ENCODE data around the gene JARID2. TPM values are rescaled to one million over a fixed set of nuclear protein-coding genes. Genes with fewer than 3 reads are reported as not detected.

JARID2 gene
- total RNA-seq, 1 donor from 2014 or later: 17.9 TPM

DNA sequence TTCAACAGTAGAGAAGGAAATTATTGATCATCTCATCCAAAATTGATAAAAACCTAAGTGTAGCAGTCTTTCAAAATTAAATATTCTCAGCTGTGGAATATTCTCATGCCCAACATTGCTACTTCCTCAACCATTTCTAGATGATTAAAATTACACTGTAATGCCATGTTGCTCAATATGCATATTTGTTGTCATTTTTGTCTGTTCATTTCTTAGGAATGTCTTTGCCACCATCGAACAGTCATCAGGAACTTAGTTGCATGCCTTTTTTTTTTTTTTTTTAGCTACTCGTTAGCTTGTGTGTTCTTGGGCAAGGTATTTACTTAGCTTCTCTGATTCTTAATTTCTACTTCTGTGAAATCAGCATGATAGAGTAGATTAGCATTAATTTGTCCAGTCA lies 228.3 kb downstream of the JARID2 start:
- Histone ChIP-seq H3K36me3 (peaks cover 0 to 4% of the 10 kb centered on the region in 2 donors), H3K27ac (no peak overlapping the region), H3K4me3 (no peak overlapping the region), H3K27me3 (no peaks in the 10 kb centered on the region), H3K9me3 (no peaks in the 10 kb centered on the region), H3K4me1 (peaks cover 13% of the 10 kb centered on the region)
- no peak for DNase-seq (ENCODE audit: extremely low spot score in 2 of 2)
- intact Hi-C loops (cut with DNase I): no loop called here
- TF ChIP-seq POLR2AphosphoS5 (IDR thresholded peaks at IDR 0.05; ENCODE audit: insufficient read depth in 1 of 2, low read depth in 1 of 2) (no peak), POLR2A (IDR thresholded peaks at IDR 0.05) (no peak)
- TF ChIP-seq, protein P1, sequence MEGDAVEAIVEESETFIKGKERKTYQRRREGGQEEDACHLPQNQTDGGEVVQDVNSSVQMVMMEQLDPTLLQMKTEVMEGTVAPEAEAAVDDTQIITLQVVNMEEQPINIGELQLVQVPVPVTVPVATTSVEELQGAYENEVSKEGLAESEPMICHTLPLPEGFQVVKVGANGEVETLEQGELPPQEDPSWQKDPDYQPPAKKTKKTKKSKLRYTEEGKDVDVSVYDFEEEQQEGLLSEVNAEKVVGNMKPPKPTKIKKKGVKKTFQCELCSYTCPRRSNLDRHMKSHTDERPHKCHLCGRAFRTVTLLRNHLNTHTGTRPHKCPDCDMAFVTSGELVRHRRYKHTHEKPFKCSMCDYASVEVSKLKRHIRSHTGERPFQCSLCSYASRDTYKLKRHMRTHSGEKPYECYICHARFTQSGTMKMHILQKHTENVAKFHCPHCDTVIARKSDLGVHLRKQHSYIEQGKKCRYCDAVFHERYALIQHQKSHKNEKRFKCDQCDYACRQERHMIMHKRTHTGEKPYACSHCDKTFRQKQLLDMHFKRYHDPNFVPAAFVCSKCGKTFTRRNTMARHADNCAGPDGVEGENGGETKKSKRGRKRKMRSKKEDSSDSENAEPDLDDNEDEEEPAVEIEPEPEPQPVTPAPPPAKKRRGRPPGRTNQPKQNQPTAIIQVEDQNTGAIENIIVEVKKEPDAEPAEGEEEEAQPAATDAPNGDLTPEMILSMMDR (IDR thresholded peaks at IDR 0.05): no peak

DNA sequence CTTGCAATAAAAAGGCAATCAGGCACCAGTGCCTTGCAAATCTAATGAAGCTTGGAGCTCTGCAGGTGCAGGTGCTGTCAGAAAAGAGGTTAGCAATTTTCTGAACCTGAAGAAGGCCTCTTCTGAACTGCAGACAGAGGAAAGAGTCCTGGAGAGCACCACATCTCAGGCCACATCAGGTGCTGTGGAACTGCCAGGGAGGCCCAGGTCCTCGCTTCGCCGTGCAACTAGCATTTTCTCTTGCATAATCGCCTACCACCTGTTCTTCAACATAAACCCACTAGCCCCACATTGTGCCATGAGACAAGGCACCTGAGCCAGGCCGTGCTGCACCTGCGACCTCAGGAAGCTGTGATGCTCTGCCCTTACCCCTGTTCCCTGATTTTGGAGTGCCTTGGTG lies 229.4 kb downstream of the JARID2 start:
- H3K4me3 ChIP-seq: no peak overlapping the region
- peaks cover 0 to 3% of the 10 kb centered on the region in 2 donors for H3K36me3 ChIP-seq
- H3K4me1 ChIP-seq: peaks cover 22% of the 10 kb centered on the region
- TF ChIP-seq POLR2AphosphoS5 (IDR thresholded peaks at IDR 0.05; ENCODE audit: insufficient read depth in 1 of 2, low read depth in 1 of 2): no peak
- TF ChIP-seq, protein P1 (IDR thresholded peaks at IDR 0.05): no peak
- no peak for TF ChIP-seq POLR2A (IDR thresholded peaks at IDR 0.05)
- DNase-seq (ENCODE audit: extremely low spot score in 2 of 2): peak in 1 of 2 donors; percentile 65
- H3K27me3 ChIP-seq: no peaks in the 10 kb centered on the region
- intact Hi-C loops (cut with DNase I): no loop called here
- no peak overlapping the region for H3K27ac ChIP-seq
- H3K9me3 ChIP-seq: no peaks in the 10 kb centered on the region

DNA sequence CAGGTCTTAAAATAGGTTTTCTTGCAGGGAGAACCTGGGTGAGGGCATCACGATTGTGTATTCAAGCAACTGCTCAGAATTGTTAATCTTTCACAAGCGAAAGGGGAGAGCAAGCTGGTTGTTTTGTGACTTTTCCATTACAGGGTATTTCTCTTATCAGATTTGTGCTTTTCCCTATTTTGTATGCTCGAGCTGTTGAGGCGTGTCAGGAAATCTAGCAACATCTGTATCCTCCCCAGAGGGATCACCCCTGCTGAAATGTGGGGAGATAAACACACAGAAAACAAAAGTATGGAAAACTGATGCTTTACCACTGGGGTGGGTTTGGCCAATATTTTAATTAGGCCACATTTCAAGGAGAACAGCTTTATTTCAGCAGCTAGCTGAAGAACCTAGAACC lies 230.0 kb downstream of the JARID2 start:
- intact Hi-C loops (cut with DNase I): no loop called here
- peaks cover 22% of the 10 kb centered on the region for H3K4me1 ChIP-seq
- no peak overlapping the region for H3K4me3 ChIP-seq
- no peaks in the 10 kb centered on the region for H3K9me3 ChIP-seq
- no peaks in the 10 kb centered on the region for H3K27me3 ChIP-seq
- TF ChIP-seq, protein P1 (IDR thresholded peaks at IDR 0.05): no peak
- no peak for TF ChIP-seq POLR2A (IDR thresholded peaks at IDR 0.05)
- no peak for TF ChIP-seq POLR2AphosphoS5 (IDR thresholded peaks at IDR 0.05; ENCODE audit: insufficient read depth in 1 of 2, low read depth in 1 of 2)
- H3K27ac ChIP-seq: no peak overlapping the region
- DNase-seq (ENCODE audit: extremely low spot score in 2 of 2): peak in 1 of 2 donors; percentile 40
- no peaks in the 10 kb centered on the region for H3K36me3 ChIP-seq

DNA sequence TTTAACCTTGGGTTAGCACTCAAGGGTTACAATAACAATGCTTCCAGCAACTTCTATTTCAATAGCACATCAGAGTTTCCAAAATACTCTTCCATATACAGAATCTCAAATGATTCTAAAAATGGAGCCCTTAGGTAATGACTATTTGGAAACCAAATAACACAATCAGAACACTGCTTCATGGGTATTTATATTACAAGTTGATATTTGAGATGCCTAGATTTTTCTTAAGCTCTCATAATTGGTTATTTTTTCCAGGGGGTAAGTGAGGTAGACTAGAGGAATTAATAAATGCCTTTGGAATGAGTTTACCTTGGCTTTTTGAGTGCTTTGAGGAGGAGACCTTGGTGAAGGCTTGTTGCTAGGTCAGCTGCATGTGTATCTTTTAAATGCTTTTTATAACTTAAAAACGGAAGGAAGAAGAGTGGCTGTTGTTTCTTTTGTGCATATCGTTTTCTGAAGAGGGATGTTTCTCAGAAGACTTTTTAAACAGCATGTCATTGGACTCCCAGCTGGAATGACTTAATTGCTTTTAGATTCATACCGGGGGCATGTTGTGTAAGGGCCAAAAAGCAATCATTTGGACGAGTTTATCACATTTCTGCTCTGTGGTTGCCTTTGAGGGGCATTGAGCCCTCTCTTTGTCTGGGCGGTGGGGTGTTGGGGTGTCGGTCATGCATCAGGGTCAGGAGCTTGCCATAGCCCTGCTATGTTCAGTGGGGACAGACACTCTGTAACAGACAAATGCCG lies 230.9 kb downstream of the JARID2 start:
- Histone ChIP-seq H3K27ac (no peak overlapping the region), H3K4me3 (no peak overlapping the region), H3K36me3 (no peaks in the 10 kb centered on the region), H3K27me3 (no peaks in the 10 kb centered on the region), H3K9me3 (no peaks in the 10 kb centered on the region), H3K4me1 (peaks cover 22% of the 10 kb centered on the region)
- intact Hi-C loops (cut with DNase I): no loop called here
- DNase-seq (ENCODE audit: extremely low spot score in 2 of 2): peak in 1 of 2 donors; percentile 69
- TF ChIP-seq, protein P1 (IDR thresholded peaks at IDR 0.05): no peak
- TF ChIP-seq POLR2AphosphoS5 (IDR thresholded peaks at IDR 0.05; ENCODE audit: insufficient read depth in 1 of 2, low read depth in 1 of 2): no peak

DNA sequence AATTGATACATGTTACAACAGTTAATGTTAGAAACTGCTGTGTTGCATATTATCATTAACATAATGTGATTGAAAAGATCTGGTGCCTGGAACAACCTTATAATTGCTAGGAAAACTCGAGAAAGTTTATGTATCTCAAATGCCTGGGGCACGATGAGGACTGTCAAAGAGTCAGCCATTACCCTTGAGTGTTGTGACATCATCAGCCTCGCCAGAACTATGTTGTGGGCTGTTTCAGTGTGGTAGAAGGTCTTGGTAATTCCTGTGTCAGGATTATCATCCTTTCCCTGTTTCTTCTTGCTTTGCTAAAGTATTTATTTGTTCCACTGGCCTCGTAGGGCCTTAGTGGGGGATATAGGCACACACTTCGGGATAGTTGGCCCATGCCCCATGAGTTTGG lies 231.9 kb downstream of the JARID2 start:
- TF ChIP-seq, protein P1 (IDR thresholded peaks at IDR 0.05): no peak
- no peak for TF ChIP-seq POLR2AphosphoS5 (IDR thresholded peaks at IDR 0.05; ENCODE audit: insufficient read depth in 1 of 2, low read depth in 1 of 2)
- TF ChIP-seq POLR2A (IDR thresholded peaks at IDR 0.05): no peak
- H3K4me3 ChIP-seq: no peak overlapping the region
- no peak for DNase-seq (ENCODE audit: extremely low spot score in 2 of 2)
- peaks cover 22% of the 10 kb centered on the region for H3K4me1 ChIP-seq
- no peaks in the 10 kb centered on the region for H3K9me3 ChIP-seq
- no peaks in the 10 kb centered on the region for H3K36me3 ChIP-seq
- H3K27ac ChIP-seq: no peak overlapping the region
- intact Hi-C loops (cut with DNase I): no loop called here
- no peaks in the 10 kb centered on the region for H3K27me3 ChIP-seq
